Heart left ventricle (tissue), 13 donors: Measurements from ENCODE around the gene PUS1.
"Not testable (repeated sequence)": the region's sequence is repeated elsewhere in the genome, so short reads cannot be mapped to it uniquely, and the experiment has no call there.

Source experiments
- CTCF ChIP-seq, 12 donors: fragments of 200-600 bp; sonication (generic) in 4 of 12; IDR thresholded peaks; one replicate each; pipeline versions ENCODE4 v1.5.0 to v1.8.0; 2018 to 2022; ENCODE audit warnings: antibody characterized with exemption in 12 of 12, mild to moderate bottlenecking in 5 of 12
- POLR2A ChIP-seq, 2 donors: fragments of 450-650 bp; IDR thresholded peaks; one replicate each; pipeline ENCODE4 v1.6.1; 2017; ENCODE audit warnings: antibody characterized with exemption in 2 of 2, mild to moderate bottlenecking in 2 of 2, moderate library complexity in 2 of 2
- donor health status: ischemic (EF 13 %, LVEDD 7.1; RV severe dilation, severe dysfunction).
- donor health status: DM: no; HTN: yes; CAD: no.
- donor health status: DM: no; HTN: no; CAD: no.
- donor health status: ischemic (EF 25% LVEDD 6.9; RV normal size, moderate dysfunction).
- donor health status: ischemic (EF 25% LVEDD 5.7; RV mildly dilated, moderate dysfunction).
- donor health status: ischemic (EF 35%, LVEDD 5.7; RV mildly dilated, moderate dysfunction).
- donor health status: nonischemic (EF 11% LVEDD 7.7; RV severe dilation, severe dysfunction).
- donor health status: DM: yes; HTN: yes; CAD: no.
- donor health status: PGD.
- donor health status: ischemic (EF 29% LVEDD 5.4; RV normal size, mild dysfunction).
- donor health status: nonischemic (EF 23%, LVEDD 6.1; RV moderate dilation, normal function).

- not testable (repeated sequence) for TF ChIP-seq CTCF, POLR2A (IDR thresholded peaks at IDR 0.05)
These were observed 44.0 kb upstream of the PUS1 start for GRCh38 chr12:131885076-131885475.
